HEK293T (cell line): ENCODE measurements around the gene CYP2A6.

Experiments
- FOXM1 ChIP-seq: fragments of 450-650 bp; IDR thresholded peaks from 2 replicates; pipeline ENCODE4 v1.6.1; 2017; ENCODE audit warnings: mild to moderate bottlenecking, borderline replicate concordance
- HDGF ChIP-seq: fragments of 450-650 bp; IDR thresholded peaks from 2 replicates; pipeline ENCODE4 v1.6.1; 2017; ENCODE audit warnings: antibody characterized with exemption, borderline replicate concordance
- LEF1 ChIP-seq: fragments of 450-650 bp; IDR thresholded peaks from 2 replicates; pipeline ENCODE4 v1.6.1; 2017; ENCODE audit warnings: mild to moderate bottlenecking, borderline replicate concordance
- SUZ12 ChIP-seq: fragments of 450-650 bp; IDR thresholded peaks from 2 replicates; pipeline ENCODE4 v1.6.1; 2016; ENCODE audit warnings: mild to moderate bottlenecking
- ZNF384 ChIP-seq: fragments of 450-650 bp; IDR thresholded peaks from 2 replicates; pipeline ENCODE4 v1.6.1; 2016
- TF ChIP-seq, protein P1 (sequence below): fragments of 450-650 bp; IDR thresholded peaks from 2 replicates; pipeline ENCODE4 v1.6.1; 2016

DNA sequence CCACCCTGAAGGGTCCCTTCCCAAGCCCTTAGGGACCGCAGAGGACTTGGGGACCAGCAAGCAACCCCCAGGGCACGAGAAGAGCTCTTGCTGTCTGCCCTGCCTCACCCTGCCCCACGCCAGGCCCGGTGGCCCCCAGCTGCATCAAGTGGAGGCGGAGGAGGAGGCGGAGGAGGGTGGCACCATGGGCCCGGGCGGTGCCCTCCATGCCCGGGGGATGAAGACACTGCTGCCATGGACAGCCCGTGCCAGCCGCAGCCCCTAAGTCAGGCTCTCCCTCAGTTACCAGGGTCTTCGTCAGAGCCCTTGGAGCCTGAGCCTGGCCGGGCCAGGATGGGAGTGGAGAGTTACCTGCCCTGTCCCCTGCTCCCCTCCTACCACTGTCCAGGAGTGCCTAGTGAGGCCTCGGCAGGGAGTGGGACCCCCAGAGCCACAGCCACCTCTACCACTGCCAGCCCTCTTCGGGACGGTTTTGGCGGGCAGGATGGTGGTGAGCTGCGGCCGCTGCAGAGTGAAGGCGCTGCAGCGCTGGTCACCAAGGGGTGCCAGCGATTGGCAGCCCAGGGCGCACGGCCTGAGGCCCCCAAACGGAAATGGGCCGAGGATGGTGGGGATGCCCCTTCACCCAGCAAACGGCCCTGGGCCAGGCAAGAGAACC, 49.8 kb downstream of the CYP2A6 start:
- TF ChIP-seq HDGF (no peak), ZNF384 (no peak), FOXM1 (no peak), LEF1 (no peak), SUZ12 (no peak)
- TF ChIP-seq, protein P1, sequence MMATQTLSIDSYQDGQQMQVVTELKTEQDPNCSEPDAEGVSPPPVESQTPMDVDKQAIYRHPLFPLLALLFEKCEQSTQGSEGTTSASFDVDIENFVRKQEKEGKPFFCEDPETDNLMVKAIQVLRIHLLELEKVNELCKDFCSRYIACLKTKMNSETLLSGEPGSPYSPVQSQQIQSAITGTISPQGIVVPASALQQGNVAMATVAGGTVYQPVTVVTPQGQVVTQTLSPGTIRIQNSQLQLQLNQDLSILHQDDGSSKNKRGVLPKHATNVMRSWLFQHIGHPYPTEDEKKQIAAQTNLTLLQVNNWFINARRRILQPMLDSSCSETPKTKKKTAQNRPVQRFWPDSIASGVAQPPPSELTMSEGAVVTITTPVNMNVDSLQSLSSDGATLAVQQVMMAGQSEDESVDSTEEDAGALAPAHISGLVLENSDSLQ: no peak
